GM23248 (cell line): ENCODE measurements around the gene CMIP. TPM values are rescaled to one million over a fixed set of nuclear protein-coding genes. Genes with fewer than 3 reads are reported as not detected.

ENCODE experiments used
- DNase-seq: peaks from one replicate; pipeline ENCODE4 v3.0.0-alpha.2; 2015
- H2AFZ ChIP-seq: fragments of 200-600 bp; sonication (generic); 2 replicates; pipeline ENCODE4 v1.6.1; 2016; ENCODE audit warnings: antibody characterized with exemption
- H3F3A ChIP-seq: fragments of 200-600 bp; sonication (generic); 2 replicates; pipeline ENCODE4 v1.6.1; 2016; ENCODE audit warnings: mild to moderate bottlenecking, antibody characterized with exemption, mixed run types; ENCODE audit not compliant: insufficient read depth
- H3K27ac ChIP-seq: fragments of 200-600 bp; sonication (generic); 2 replicates; pipeline ENCODE4 v1.5.1; 2016; ENCODE audit warnings: mild to moderate bottlenecking
- H3K27me3 ChIP-seq: fragments of 200-600 bp; sonication (generic); replicated peaks from 2 replicates; pipeline ENCODE4 v1.6.1; 2016; ENCODE audit warnings: mild to moderate bottlenecking; ENCODE audit not compliant: insufficient read depth
- H3K36me3 ChIP-seq: fragments of 200-600 bp; sonication (generic); 2 replicates; pipeline ENCODE4 v1.6.1; 2016; ENCODE audit warnings: low read depth, mild to moderate bottlenecking
- H3K4me1 ChIP-seq: fragments of 200-600 bp; sonication (generic); 2 replicates; pipeline ENCODE4 v1.6.1; 2016; ENCODE audit warnings: mild to moderate bottlenecking; ENCODE audit not compliant: insufficient read depth
- H3K4me2 ChIP-seq: fragments of 200-600 bp; sonication (generic); one replicate; pipeline ENCODE4 v1.6.1; 2016; ENCODE audit warnings: mild to moderate bottlenecking; ENCODE audit not compliant: unreplicated experiment
- H3K4me3 ChIP-seq: fragments of 200-600 bp; sonication (generic); 2 replicates; pipeline ENCODE4 v1.5.1; 2016; ENCODE audit warnings: mild to moderate bottlenecking
- H3K79me2 ChIP-seq: fragments of 200-600 bp; sonication (generic); 2 replicates; pipeline ENCODE4 v1.6.1; 2016; ENCODE audit warnings: mild to moderate bottlenecking; ENCODE audit not compliant: insufficient read depth
- H3K9ac ChIP-seq: fragments of 200-600 bp; sonication (generic); 2 replicates; pipeline ENCODE4 v1.6.1; 2016; ENCODE audit warnings: mild to moderate bottlenecking
- H3K9me2 ChIP-seq: fragments of 200-600 bp; sonication (generic); 2 replicates; pipeline ENCODE4 v1.6.1; 2016; ENCODE audit warnings: mixed run types, mild to moderate bottlenecking, moderate library complexity; ENCODE audit not compliant: insufficient read depth
- H3K9me3 ChIP-seq: fragments of 200-600 bp; sonication (generic); one replicate; pipeline ENCODE4 v1.6.1; 2017; ENCODE audit warnings: low read depth
- H4K20me1 ChIP-seq: fragments of 200-600 bp; sonication (generic); 2 replicates; pipeline ENCODE4 v1.6.0; 2016; ENCODE audit not compliant: insufficient read depth
- EZH2 ChIP-seq: fragments of 200-600 bp; sonication (generic); IDR thresholded peaks from 2 replicates; pipeline ENCODE4 v1.6.1; 2018; ENCODE audit warnings: antibody characterized with exemption, mild to moderate bottlenecking; ENCODE audit not compliant: insufficient read depth, poor library complexity, severe bottlenecking
- EZH2phosphoT487 ChIP-seq: fragments of 200-600 bp; sonication (generic); IDR thresholded peaks from 2 replicates; pipeline ENCODE4 v1.6.1; 2018; ENCODE audit warnings: antibody characterized with exemption, moderate library complexity, mild to moderate bottlenecking, low read depth; ENCODE audit not compliant: insufficient read depth
- WGBS, 2 experiments: methylation state at CpG; one replicate each; pipeline ENCODE4 v1.1.6; 2015 to 2017; ENCODE audit warnings: low lambda C conversion rate in 2 of 2, low coverage in 1 of 2; ENCODE audit errors: missing lambda C conversion rate in 2 of 2; 5-methylcytosine and 5-hydroxymethylcytosine counted together
- in situ Hi-C: fragments of 300-500 bp; cut with MboI; formaldehyde crosslinking; loops from 2 replicates; pipeline ENCODE4 v1.15.0; 2020
- polyA plus RNA-seq: library from polyadenylated mRNA; unstranded; fragments of >200 nt; fragmentation: Nextera tagmentation; extraction: Ambion mirVana; gene quantifications from 2 replicates; pipeline ENCODE4 v1.2.1, GENCODE V29; 2016
- total RNA-seq: library from RNA; depleted of rRNA; stranded (reverse); fragments of >200 nt; shearing (Covaris generic); gene quantifications from 2 replicates; pipeline ENCODE4 v1.2.3, GENCODE V29; 2014

The CMIP gene
- total and polyA plus RNA-seq, 2 experiments from 2014 or later, result 1.5 to 9.5 TPM

GRCh38 chr16:81449899-81450608, 5.4 kb downstream of the CMIP start:
- Histone ChIP-seq H3K4me1 (0 out of 2 replicates have a peak, but pooled peaks cover 6% of the 10 kb centered on the region), H3K36me3 (no peaks in the 10 kb centered on the region), H3K9ac (no peak overlapping the region), H2AFZ (no peak overlapping the region), H3F3A (no peaks in the 10 kb centered on the region; the same call in 1 of the 2 replicates), H3K4me3 (no peak overlapping the region), H3K4me2 (no peak overlapping the region), H3K27ac (no peak overlapping the region), H3K27me3 (no peaks in the 10 kb centered on the region), H3K9me2 (no peaks in the 10 kb centered on the region), H3K79me2 (peaks cover 97% of the 10 kb centered on the region), H3K9me3 (no peaks in the 10 kb centered on the region), H4K20me1 (peaks cover 15% of the 10 kb centered on the region; the same call in 1 of the 2 replicates)
- 98 to 100% methylated on average over 7 of the region's 7 CpGs for WGBS, 2 experiments
- in situ Hi-C loops, result no loop called here
- TF ChIP-seq EZH2 (no peak), EZH2phosphoT487 (no peak)
- no peak for DNase-seq

- Histone ChIP-seq H3K4me3 (no peak overlapping the region), H3K27ac (no peak overlapping the region), H3K4me1 (0 out of 2 replicates have a peak, but pooled peaks cover 6% of the 10 kb centered on the region), H2AFZ (no peak overlapping the region), H3K4me2 (no peak overlapping the region), H3F3A (no peaks in the 10 kb centered on the region; the same call in 1 of the 2 replicates), H3K36me3 (no peaks in the 10 kb centered on the region), H3K27me3 (no peaks in the 10 kb centered on the region), H3K9ac (no peak overlapping the region), H4K20me1 (peaks cover 15% of the 10 kb centered on the region; the same call in 1 of the 2 replicates), H3K79me2 (peaks cover 100% of the 10 kb centered on the region), H3K9me2 (no peaks in the 10 kb centered on the region), H3K9me3 (no peaks in the 10 kb centered on the region)
- in situ Hi-C loops, result no loop called here
- no peak for TF ChIP-seq EZH2phosphoT487
- TF ChIP-seq EZH2, result no peak
- WGBS, 2 experiments, result 91 to 92% methylated on average over 12 of the region's 12 CpGs
- DNase-seq, result no peak
Observed at GRCh38 chr16:81450783-81451491, 6.3 kb downstream of the CMIP start.

DNA sequence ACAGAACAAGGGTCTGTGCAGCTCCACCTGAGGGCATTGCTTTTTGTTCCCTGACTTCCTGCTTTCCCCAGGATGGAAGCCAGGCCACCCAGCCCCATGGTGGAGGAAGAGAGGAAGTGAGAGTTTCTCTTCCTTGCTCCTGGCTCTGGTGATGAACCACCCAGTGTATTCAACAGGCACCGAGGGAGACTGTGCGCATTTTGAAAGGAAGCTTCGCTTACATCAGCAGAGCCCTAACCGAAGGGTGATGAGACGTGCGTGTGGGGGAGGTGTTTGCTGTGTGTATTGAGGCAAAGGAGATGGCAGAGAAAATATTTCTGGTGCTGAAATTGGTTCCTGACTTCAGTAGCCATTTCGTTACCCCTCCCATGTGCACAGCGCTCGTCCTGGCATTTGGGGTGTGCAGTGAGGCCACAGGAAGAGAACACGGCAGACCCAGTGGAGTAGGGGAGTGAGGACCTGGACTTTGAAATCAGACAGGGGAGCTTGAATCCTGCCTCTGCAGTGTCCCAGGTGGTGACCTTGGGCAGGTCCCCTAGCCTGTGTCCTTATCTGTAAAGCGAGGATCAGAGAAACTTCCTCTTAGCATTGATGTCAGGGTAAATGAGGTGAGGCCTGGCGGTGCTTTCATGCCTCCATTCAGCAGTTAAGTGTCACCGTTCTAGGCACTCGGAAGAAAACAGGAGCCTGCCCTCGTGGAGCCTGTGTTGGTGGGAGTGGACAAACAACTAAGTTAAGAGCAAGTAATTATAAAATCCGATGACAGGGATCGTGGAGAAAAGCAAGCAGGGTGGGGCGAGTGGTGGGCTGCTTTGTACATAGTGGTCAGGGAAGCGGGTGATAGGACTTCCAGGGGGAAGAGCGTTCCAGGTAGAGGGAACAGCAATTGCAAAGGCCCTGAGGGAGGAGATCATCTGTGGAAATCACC, 7.4 kb downstream of the CMIP start:
- in situ Hi-C loops, result no loop called here
- Histone ChIP-seq H3K27ac (no peak overlapping the region), H4K20me1 (peaks cover 15% of the 10 kb centered on the region; the same call in 1 of the 2 replicates), H3F3A (no peaks in the 10 kb centered on the region; the same call in 1 of the 2 replicates), H3K4me1 (0 out of 2 replicates have a peak, but pooled peaks cover 6% of the 10 kb centered on the region), H3K9me2 (no peaks in the 10 kb centered on the region), H3K27me3 (no peaks in the 10 kb centered on the region), H3K4me2 (no peak overlapping the region), H3K9me3 (no peaks in the 10 kb centered on the region), H2AFZ (no peak overlapping the region), H3K9ac (no peak overlapping the region), H3K79me2 (peaks cover 100% of the 10 kb centered on the region), H3K4me3 (no peak overlapping the region), H3K36me3 (no peaks in the 10 kb centered on the region)
- DNase-seq, result no peak
- WGBS, 2 experiments, result 85% methylated on average over 20 of the region's 20 CpGs
- no peak for TF ChIP-seq EZH2phosphoT487
- no peak for TF ChIP-seq EZH2

DNA sequence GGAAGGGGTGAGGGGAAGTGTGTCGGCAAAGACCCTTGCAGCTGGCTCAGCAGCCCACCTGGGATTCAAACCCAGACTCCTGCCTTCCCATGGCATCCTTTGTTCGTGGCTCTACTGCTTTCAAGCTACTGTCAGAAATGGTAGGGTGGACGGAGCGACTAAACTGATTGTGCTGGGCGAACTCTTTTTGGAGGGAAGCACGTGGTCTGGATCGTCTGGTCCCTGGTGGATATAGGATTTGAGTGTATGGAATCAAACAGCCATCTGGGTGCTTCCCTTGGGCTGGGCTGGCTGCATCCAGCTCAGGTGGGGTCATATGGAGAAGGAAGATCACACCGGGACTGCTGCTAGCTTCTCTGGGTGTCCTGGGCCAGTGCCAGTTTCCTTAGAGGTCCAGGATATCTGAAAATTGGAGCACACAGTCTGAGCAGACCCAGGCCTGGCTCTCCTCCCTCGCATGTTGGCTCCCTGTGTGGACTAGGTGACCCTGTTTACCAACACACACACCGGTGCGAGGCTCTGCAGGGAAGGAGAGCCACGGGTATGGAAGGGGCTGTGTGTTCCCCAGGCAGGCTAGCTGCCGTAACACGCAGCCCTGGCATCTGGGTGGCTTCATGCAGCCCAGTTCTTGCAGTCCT, 8.6 kb downstream of the CMIP start:
- WGBS, 2 experiments, result 81 to 85% methylated on average over 14 of the region's 14 CpGs
- H3K27ac ChIP-seq, result no peak overlapping the region
- H3K36me3 ChIP-seq, result no peaks in the 10 kb centered on the region
- no peak for DNase-seq
- no peaks in the 10 kb centered on the region for H3K27me3 ChIP-seq
- in situ Hi-C loops, result no loop called here
- no peaks in the 10 kb centered on the region for H3K9me2 ChIP-seq
- peaks cover 9% of the 10 kb centered on the region for H3K4me1 ChIP-seq
- no peak overlapping the region for H3K9ac ChIP-seq
- no peaks in the 10 kb centered on the region; the same call in 1 of the 2 replicates for H3F3A ChIP-seq
- H2AFZ ChIP-seq, result no peak overlapping the region
- peaks cover 100% of the 10 kb centered on the region for H3K79me2 ChIP-seq
- no peaks in the 10 kb centered on the region for H3K9me3 ChIP-seq
- H3K4me3 ChIP-seq, result no peak overlapping the region
- H3K4me2 ChIP-seq, result no peak overlapping the region
- no peak for TF ChIP-seq EZH2phosphoT487
- TF ChIP-seq EZH2, result no peak
- H4K20me1 ChIP-seq, result peaks cover 13% of the 10 kb centered on the region; the same call in 1 of the 2 replicates
